NCI-H1092 (cell line): ENCODE results near the gene IFI27L2.

Source experiments
- DNase-seq: peaks from one replicate; lab custom pipeline; 2025; lab: John Stamatoyannopoulos, UW

IFI27L2 gene

GRCh38 chr14:94100847-94101246, 28.6 kb downstream of the IFI27L2 start:
- DNase-seq = no peak

- no peak for DNase-seq
These were observed 30.4 kb downstream of the IFI27L2 start for GRCh38 chr14:94099006-94099405.

- no peak for DNase-seq
These were observed 30.9 kb downstream of the IFI27L2 start for GRCh38 chr14:94098326-94098992.

GRCh38 chr14:94097091-94097490, 32.3 kb downstream of the IFI27L2 start:
- DNase-seq = no peak

GRCh38 chr14:94093418-94093817, 36.0 kb downstream of the IFI27L2 start:
- no peak for DNase-seq

GRCh38 chr14:94089479-94089878, 39.9 kb downstream of the IFI27L2 start:
- no peak for DNase-seq

- DNase-seq = no peak
These were observed 40.9 kb downstream of the IFI27L2 start for GRCh38 chr14:94088516-94088915.

- DNase-seq = no peak
These were observed 41.5 kb downstream of the IFI27L2 start for GRCh38 chr14:94087891-94088290.

GRCh38 chr14:94081386-94081820, 48.0 kb downstream of the IFI27L2 start:
- DNase-seq = no peak

- DNase-seq = peak; percentile 87
These were observed 48.6 kb downstream of the IFI27L2 start, which contains the start of the genes DDX24 and IFI27L1 for GRCh38 chr14:94080621-94081385. DDX24 (minus strand) TSS chr14:94081202; CDS start chr14:94079742, 1,460 bp downstream. IFI27L1 (plus strand) TSS chr14:94081310; CDS start chr14:94096938, 15,628 bp downstream.

- no peak for DNase-seq
These were observed 49.3 kb downstream of the IFI27L2 start for GRCh38 chr14:94079891-94080620.

- DNase-seq = no peak
These were observed 51.6 kb downstream of the IFI27L2 start for GRCh38 chr14:94077823-94078222.
